H1 (cell line): ENCODE data around the gene RNASE13. TPM values are rescaled to one million over a fixed set of nuclear protein-coding genes. Genes with fewer than 3 reads are reported as not detected.

Source experiments
- ASH2L ChIP-seq: fragments of 200-600, 300-600 bp; sonication (generic); IDR thresholded peaks from one replicate; pipeline ENCODE4 v1.7.1; 2017; ENCODE audit warnings: low read length
- CBX5 ChIP-seq: fragments of 300-800, 300-1000 bp; sonication (generic); IDR thresholded peaks from 2 replicates; pipeline ENCODE4 v1.7.1; 2016; ENCODE audit warnings: antibody characterized with exemption, low read length, low read depth
- CHD1 ChIP-seq: IDR thresholded peaks from 2 replicates; pipeline ENCODE4 v1.6.1; 2012; ENCODE audit warnings: low read depth, low read length, improper control_type of control experiment
- CTBP2 ChIP-seq: IDR thresholded peaks from 2 replicates; pipeline ENCODE4 v1.7.0; 2011; ENCODE audit warnings: borderline replicate concordance, mild to moderate bottlenecking, moderate library complexity, mixed read lengths, low read length; ENCODE audit not compliant: insufficient read depth, insufficient read length
- EZH2 ChIP-seq: fragments of 200-600 bp; sonication (generic); IDR thresholded peaks from 2 replicates; pipeline ENCODE4 v1.7.1; 2012; ENCODE audit warnings: low read depth, mild to moderate bottlenecking, moderate library complexity, low read length, inconsistent platforms; ENCODE audit not compliant: severe bottlenecking
- FOSL1 ChIP-seq: IDR thresholded peaks from 2 replicates; pipeline ENCODE4 v1.6.1; 2011; ENCODE audit warnings: mild to moderate bottlenecking, low read depth, low read length, moderate library complexity; ENCODE audit not compliant: insufficient read depth
- GABPA ChIP-seq: IDR thresholded peaks from 2 replicates; pipeline ENCODE4 v1.6.1; 2011; ENCODE audit warnings: mild to moderate bottlenecking, low read length, moderate library complexity, borderline replicate concordance; ENCODE audit not compliant: insufficient read depth
- HDAC6 ChIP-seq: IDR thresholded peaks from one replicate; pipeline ENCODE4 v1.7.1; 2012; ENCODE audit warnings: low read depth, mild to moderate bottlenecking, inconsistent platforms, low read length, moderate library complexity
- JUND ChIP-seq: IDR thresholded peaks from 2 replicates; pipeline ENCODE4 v1.6.1; 2011; ENCODE audit warnings: mild to moderate bottlenecking, improper control_type of control experiment, low read length
- PHF8 ChIP-seq: fragments of 200-600 bp; sonication (generic); conservative IDR thresholded peaks from 2 replicates; pipeline ENCODE4 v1.7.1; 2012; ENCODE audit warnings: low read depth, mild to moderate bottlenecking, inconsistent platforms, low read length, moderate library complexity
- POLR2A ChIP-seq, 2 experiments: IDR thresholded peaks; 1 replicate in 1 of 2; 2 replicates in 1 of 2; pipeline ENCODE4 v1.6.1; 2011; ENCODE audit warnings: low read depth in 2 of 2, low read length in 2 of 2, mild to moderate bottlenecking in 2 of 2; ENCODE audit errors: control extremely low read depth in 1 of 2
- POLR2AphosphoS5 ChIP-seq: IDR thresholded peaks from 2 replicates; pipeline ENCODE4 v1.6.1; 2011; ENCODE audit warnings: low read depth, low read length
- POU5F1 ChIP-seq: IDR thresholded peaks from 2 replicates; pipeline ENCODE4 v1.6.1; 2011; ENCODE audit warnings: low read depth, mild to moderate bottlenecking, low read length, moderate library complexity
- RAD21 ChIP-seq, 2 experiments: IDR thresholded peaks in 1 of 2; conservative IDR thresholded peaks in 1 of 2; 2 replicates each; pipeline ENCODE4 v1.6.1; 2011; ENCODE audit warnings: low read depth in 2 of 2, low read length in 2 of 2, improper control_type of control experiment in 1 of 2, inconsistent platforms in 1 of 2, mild to moderate bottlenecking in 1 of 2, moderate library complexity in 1 of 2
- RBBP5 ChIP-seq: IDR thresholded peaks from 2 replicates; pipeline ENCODE4 v1.7.1; 2012; ENCODE audit warnings: low read depth, mild to moderate bottlenecking, inconsistent platforms, low read length, moderate library complexity, borderline replicate concordance
- RNF2 ChIP-seq: fragments of 200-900, 300-1000 bp; sonication (generic); IDR thresholded peaks from 2 replicates; pipeline ENCODE4 v1.7.1; 2016; ENCODE audit warnings: borderline replicate concordance, low read depth, mild to moderate bottlenecking, antibody characterized with exemption, low read length; ENCODE audit not compliant: poor library complexity, severe bottlenecking; ENCODE audit errors: missing control alignments
- SIN3A ChIP-seq, 2 experiments: IDR thresholded peaks in 1 of 2; conservative IDR thresholded peaks in 1 of 2; 2 replicates each; pipeline ENCODE4 v1.6.1; 2011 to 2012; ENCODE audit warnings: low read length in 2 of 2, improper control_type of control experiment in 1 of 2, low read depth in 1 of 2, mild to moderate bottlenecking in 1 of 2
- TAF1 ChIP-seq: IDR thresholded peaks from 2 replicates; pipeline ENCODE4 v1.6.1; 2011; ENCODE audit warnings: mild to moderate bottlenecking, low read depth, low read length
- TAF7 ChIP-seq: optimal IDR thresholded peaks from 2 replicates; pipeline ENCODE3; 2011; ENCODE audit warnings: low read depth, mild to moderate bottlenecking, inconsistent platforms, low read length, moderate library complexity, borderline replicate concordance
- ZNF274 ChIP-seq: IDR thresholded peaks from 2 replicates; pipeline ENCODE4 v1.7.0; 2012; ENCODE audit warnings: low read length, borderline replicate concordance; ENCODE audit errors: extremely low read depth
- polyA plus RNA-seq, 7 experiments: library from polyadenylated mRNA; depleted of rRNA in 3 of 7; stranded (reverse) in 5 of 7; unstranded in 2 of 7; fragments of >200 nt in 5 of 7; fragments of 200-250 nt in 2 of 7; gene quantifications; 1 replicate in 5 of 7; 2 replicates in 1 of 7; 4 replicates in 1 of 7; pipeline versions ENCODE4 v1.2.1 to v1.2.3, GENCODE V29; 2011 to 2013; ENCODE audit warnings: missing spikeins in 2 of 7, mixed read lengths in 2 of 7
- total RNA-seq: library from RNA; stranded (reverse); fragmentation: NEBNext Ultra II Directional; extraction: Animal tissue kit (Norgen Biotek cat#: 25700); gene quantifications from 2 replicates; pipeline ENCODE4 v1.2.1, GENCODE V29; 2021

The RNASE13 gene
- total and polyA plus RNA-seq, 2 of the 8 experiments (the other 6 are each of a cell fraction or from before 2014, with no cell fraction given): not detected

DNA sequence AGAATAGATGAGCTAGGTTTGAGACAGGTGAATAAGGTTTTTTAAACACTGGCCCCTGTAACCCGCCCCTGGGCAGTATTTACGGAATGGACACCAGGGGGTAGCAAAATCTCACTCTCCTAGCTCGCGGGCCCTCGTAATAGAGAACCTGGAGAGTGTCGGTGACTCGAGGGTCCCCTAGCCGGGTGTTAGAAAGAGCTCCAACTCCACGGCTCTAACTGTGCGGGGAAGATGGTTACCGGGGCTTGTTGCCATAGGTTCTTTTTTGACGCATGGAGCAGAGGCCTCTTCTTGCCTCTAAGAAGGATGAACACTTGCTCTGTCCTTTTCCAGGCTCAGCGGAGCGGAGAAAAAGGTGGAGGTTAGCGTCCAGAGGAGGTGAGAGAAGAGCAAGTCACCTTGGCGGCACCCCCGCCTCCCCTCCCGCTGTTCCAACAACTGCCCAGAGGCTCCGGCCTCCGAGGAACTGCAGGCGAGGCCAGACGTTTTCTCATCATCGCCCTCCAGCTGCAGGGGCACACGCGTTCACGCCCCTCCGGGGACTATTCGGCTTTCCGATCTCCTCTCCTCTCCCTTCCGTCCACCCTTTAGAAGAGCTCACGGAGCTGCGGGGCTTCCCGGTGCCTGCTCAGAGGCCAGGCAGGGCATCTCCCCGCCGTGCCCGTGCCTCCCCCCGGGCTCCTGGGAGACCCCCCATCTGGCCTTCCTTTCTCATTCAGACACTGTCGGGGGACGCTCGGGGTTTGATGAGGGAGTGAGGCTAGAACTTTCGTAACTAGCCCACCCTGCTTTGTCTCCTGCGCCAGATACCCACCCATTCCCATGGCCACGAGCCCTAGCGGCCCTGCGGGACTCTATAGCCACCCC is 34.1 kb upstream of the RNASE13 start (continued):
- TF ChIP-seq ZNF274: no peak
- no peak for TF ChIP-seq GABPA
- TF ChIP-seq CHD1: no peak
- no peak for TF ChIP-seq JUND
- no peak; a peak in 1 of 3 replicates for TF ChIP-seq POLR2A (IDR thresholded peaks at IDR 0.05; ENCODE audit: control extremely low read depth in 1 of 2, low read depth in 2 of 2, low read length in 2 of 2)
- peak; percentile 52 to 72 for TF ChIP-seq RAD21 (IDR thresholded peaks at IDR 0.05 in 1 of 2, conservative IDR thresholded peaks at IDR 0.05 in 1 of 2; ENCODE audit: low read depth in 2 of 2, low read length in 2 of 2)
- TF ChIP-seq HDAC6: no peak
- no peak for TF ChIP-seq POU5F1
- TF ChIP-seq EZH2: no peak
- no peak for TF ChIP-seq POLR2AphosphoS5
- no peak for TF ChIP-seq CBX5
- TF ChIP-seq FOSL1: no peak
- peak; percentile 23 for TF ChIP-seq ASH2L
- 0 out of 2 replicates have a peak, but pooled peaks have one; percentile 5 for TF ChIP-seq RBBP5
- no peak for TF ChIP-seq CTBP2
- TF ChIP-seq TAF1: no peak
- TF ChIP-seq SIN3A (conservative IDR thresholded peaks at IDR 0.05 in 1 of 2, IDR thresholded peaks at IDR 0.05 in 1 of 2; ENCODE audit: low read depth in 1 of 2, low read length in 2 of 2): peak in 1 of 2 experiments; percentile 20; a peak in 2 of 4 replicates
- no peak for TF ChIP-seq TAF7
- TF ChIP-seq RNF2: no peak
- 0 out of 2 replicates have a peak, but pooled peaks have one; percentile 9 for TF ChIP-seq PHF8
